ENCODE measurements around the gene ENTPD7.

- TF ChIP-seq CTCF (IDR thresholded peaks at IDR 0.05) = no peak
- no peak for TF ChIP-seq POLR2A (IDR thresholded peaks at IDR 0.05)
- TF ChIP-seq POLR2AphosphoS5 (IDR thresholded peaks at IDR 0.05) = no peak
These were observed 74.1 kb downstream of the ENTPD7 start for GRCh38 chr10:99733366-99733765.

Data from upper lobe of left lung (tissue), 4 donors.